IMR-90 (cell line): ENCODE data around the gene HS6ST3.

Experiments used
- POLR2A ChIP-seq: IDR thresholded peaks from 2 replicates; pipeline ENCODE4 v1.6.1; 2012; ENCODE audit warnings: mild to moderate bottlenecking, low read depth, low read length
- TF ChIP-seq, protein P1 (sequence below): fragments of 150-350 bp; IDR thresholded peaks from 2 replicates; pipeline ENCODE4 v1.6.1; 2017; ENCODE audit warnings: mild to moderate bottlenecking, antibody characterized with exemption, low read length, low read depth

- TF ChIP-seq, protein P1, sequence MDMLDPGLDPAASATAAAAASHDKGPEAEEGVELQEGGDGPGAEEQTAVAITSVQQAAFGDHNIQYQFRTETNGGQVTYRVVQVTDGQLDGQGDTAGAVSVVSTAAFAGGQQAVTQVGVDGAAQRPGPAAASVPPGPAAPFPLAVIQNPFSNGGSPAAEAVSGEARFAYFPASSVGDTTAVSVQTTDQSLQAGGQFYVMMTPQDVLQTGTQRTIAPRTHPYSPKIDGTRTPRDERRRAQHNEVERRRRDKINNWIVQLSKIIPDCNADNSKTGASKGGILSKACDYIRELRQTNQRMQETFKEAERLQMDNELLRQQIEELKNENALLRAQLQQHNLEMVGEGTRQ = no peak
- no peak for TF ChIP-seq POLR2A
Measured at GRCh38 chr13:96681766-96682165, 591.9 kb downstream of the HS6ST3 start.
